PC-3 (cell line): ENCODE data around the gene ATXN7L3. TPM values are rescaled to one million over a fixed set of nuclear protein-coding genes. Genes with fewer than 3 reads are reported as not detected.

Experiments used
- ATAC-seq: fragments of 200-7000 bp; cut with Tn5 transposase; 2 replicates; pipeline ENCODE4 v1.9.1; 2020; ENCODE audit warnings: mild to moderate bottlenecking, moderate library complexity
- BruUV-seq: library from RNA; stranded (reverse); fragments of 400-500 nt; replicated peaks from 2 replicates; lab custom pipeline; 2021; lab: Mats Ljungman, UMichigan
- CTCF ChIA-PET: fragments of 300-600 bp; sonication (Branson Sonifier 250); formaldehyde crosslinking; loops from one replicate; lab custom pipeline; 2022; ENCODE audit warnings: antibody characterized with exemption; lab: Charles Lee
- POLR2A ChIA-PET: fragments of 300-600 bp; sonication (Branson Sonifier 250); formaldehyde crosslinking; loops from one replicate; lab custom pipeline; 2022; ENCODE audit warnings: antibody characterized with exemption; ENCODE audit not compliant: unreplicated experiment; lab: Charles Lee
- DNase-seq: peaks from one replicate; pipeline ENCODE4 v3.0.0-alpha.2; 2015
- H2AFZ ChIP-seq: fragments of 300-600 bp; sonication (generic); 2 replicates; pipeline ENCODE4 v1.6.0; 2016; ENCODE audit warnings: antibody characterized with exemption, low read length
- H3F3A ChIP-seq: fragments of 300-600 bp; sonication (generic); one replicate; pipeline ENCODE4 v1.6.0; 2017; ENCODE audit warnings: antibody characterized with exemption, low read length, control low read depth, mild to moderate bottlenecking; ENCODE audit not compliant: unreplicated experiment
- H3K27ac ChIP-seq: fragments of 300-600 bp; sonication (generic); 2 replicates; pipeline ENCODE4 v1.5.1; 2016; ENCODE audit warnings: mild to moderate bottlenecking, low read length
- H3K27me3 ChIP-seq: fragments of 300-600 bp; sonication (generic); 2 replicates; pipeline ENCODE4 v1.6.1; 2016; ENCODE audit warnings: low read length, mixed read lengths
- H3K36me3 ChIP-seq: fragments of 300-600 bp; sonication (generic); 2 replicates; pipeline ENCODE4 v1.6.1; 2016; ENCODE audit warnings: low read depth, mixed run types, low read length, mixed read lengths
- H3K4me1 ChIP-seq: fragments of 300-600 bp; sonication (generic); 2 replicates; pipeline ENCODE4 v1.5.1; 2016; ENCODE audit warnings: low read length; ENCODE audit not compliant: insufficient read depth
- H3K4me2 ChIP-seq: fragments of 300-600 bp; sonication (generic); 2 replicates; pipeline ENCODE4 v1.6.0; 2016; ENCODE audit warnings: low read length
- H3K4me3 ChIP-seq: fragments of 300-600 bp; sonication (generic); 2 replicates; pipeline ENCODE4 v1.5.1; 2016; ENCODE audit warnings: mild to moderate bottlenecking, low read length, mixed read lengths
- H3K79me2 ChIP-seq: fragments of 300-600 bp; sonication (generic); 2 replicates; pipeline ENCODE4 v1.6.1; 2017; ENCODE audit warnings: low read length, mixed read lengths
- H3K9ac ChIP-seq: fragments of 300-600 bp; sonication (generic); 2 replicates; pipeline ENCODE4 v1.6.0; 2016; ENCODE audit warnings: mild to moderate bottlenecking, low read length
- H3K9me2 ChIP-seq: fragments of 300-600 bp; sonication (generic); replicated peaks from 2 replicates; pipeline ENCODE4 v1.6.1; 2016; ENCODE audit warnings: mixed run types, low read length, mixed read lengths
- H3K9me3 ChIP-seq: fragments of 300-600 bp; sonication (generic); 2 replicates; pipeline ENCODE4 v1.6.1; 2016; ENCODE audit warnings: low read length, mixed read lengths
- H4K20me1 ChIP-seq: fragments of 300-600 bp; sonication (generic); 2 replicates; pipeline ENCODE4 v1.6.1; 2016; ENCODE audit warnings: low read length, mixed read lengths
- EZH2 ChIP-seq: fragments of 300-600 bp; sonication (generic); IDR thresholded peaks from one replicate; pipeline ENCODE4 v1.6.1; 2017; ENCODE audit warnings: antibody characterized with exemption, mild to moderate bottlenecking, low read length; ENCODE audit not compliant: unreplicated experiment
- EZH2phosphoT487 ChIP-seq: fragments of 300-600 bp; sonication (generic); IDR thresholded peaks from 2 replicates; pipeline ENCODE4 v1.6.1; 2018; ENCODE audit warnings: mild to moderate bottlenecking, antibody characterized with exemption, low read length, borderline replicate concordance
- intact Hi-C: fragments of 100-400 bp; cut with micrococcal nuclease; formaldehyde crosslinking; loops from 2 replicates; pipeline ENCODE4 v1.9.0; 2023
- total RNA-seq: library from RNA; depleted of rRNA; stranded (reverse); fragments of >200 nt; gene quantifications from 2 replicates; pipeline ENCODE4 v1.2.3, GENCODE V29; 2014
- TF ChIP-seq, protein P1 (sequence below): fragments of 300-600 bp; sonication (generic); conservative IDR thresholded peaks from 2 replicates; pipeline ENCODE4 v1.5.1; 2017; ENCODE audit warnings: antibody characterized with exemption, low read depth, mild to moderate bottlenecking, low read length

The ATXN7L3 gene
- total RNA-seq, 1 experiment from 2014 or later: 73.9 TPM

DNA sequence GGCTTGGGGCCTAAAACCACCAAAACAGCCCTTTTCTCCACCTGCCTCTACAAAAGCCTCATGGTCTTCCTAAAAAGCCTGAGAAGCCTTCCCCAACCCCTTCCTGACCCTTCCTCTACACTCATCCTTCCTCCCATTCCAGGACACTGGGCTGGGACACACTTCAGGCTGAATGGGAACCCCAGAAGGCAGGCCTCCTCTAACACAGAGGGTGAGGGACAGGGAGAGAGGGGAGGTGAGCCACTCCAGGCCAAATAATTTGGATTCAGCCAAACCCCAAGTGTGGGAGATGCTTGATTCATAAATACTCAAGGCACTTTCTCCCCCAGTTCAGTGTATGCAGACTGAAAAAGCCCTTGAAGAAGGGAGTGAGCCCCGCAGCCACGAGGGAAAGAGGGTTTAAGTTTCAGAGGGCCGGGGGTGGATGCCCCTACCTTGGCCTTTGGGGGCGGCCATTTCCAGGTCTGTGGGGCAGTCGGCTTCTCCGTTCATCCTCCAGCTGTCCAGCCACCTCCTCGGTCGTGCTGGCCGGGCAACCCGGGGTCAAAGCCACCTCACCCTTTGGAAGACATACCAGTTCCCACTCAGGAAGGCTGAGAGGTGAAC is 18.2 kb upstream of the ATXN7L3 start:
- DNase-seq (no peak), ATAC-seq (no peak)
- POLR2A ChIA-PET: interaction anchor here (0.6 to 1.6 kb wide), 6 partner anchors 29 to 1171 kb away, joined by 3 to 15 read pairs (median 8); no protein-coding TSS in a partner anchor
- intact Hi-C loops: loop anchor here (1.0 kb wide), 1 partner anchor 106 kb away; the partner anchor contains the start of gene SLC25A39
- H3K27me3 ChIP-seq: no peaks in the 10 kb centered on the region
- H3K79me2 ChIP-seq: peaks cover 61% of the 10 kb centered on the region
- H3K4me2 ChIP-seq: peak overlapping the region; percentile 93
- H3K4me1 ChIP-seq: peaks cover 25% of the 10 kb centered on the region
- H3K27ac ChIP-seq: peak overlapping the region; percentile 39
- CTCF ChIA-PET: interaction anchor here (0.6 to 1.1 kb wide), 8 partner anchors 8 to 326 kb away, joined by 3 to 6 read pairs (median 5); no protein-coding TSS in a partner anchor
- BruUV-seq: no TSS peak
- no peaks in the 10 kb centered on the region for H3K9me2 ChIP-seq
- H3K4me3 ChIP-seq: peak overlapping the region; percentile 73
- H3K9ac ChIP-seq: peak overlapping the region; percentile 97
- no peaks in the 10 kb centered on the region for H3F3A ChIP-seq
- no peak for TF ChIP-seq EZH2
- TF ChIP-seq, protein P1, sequence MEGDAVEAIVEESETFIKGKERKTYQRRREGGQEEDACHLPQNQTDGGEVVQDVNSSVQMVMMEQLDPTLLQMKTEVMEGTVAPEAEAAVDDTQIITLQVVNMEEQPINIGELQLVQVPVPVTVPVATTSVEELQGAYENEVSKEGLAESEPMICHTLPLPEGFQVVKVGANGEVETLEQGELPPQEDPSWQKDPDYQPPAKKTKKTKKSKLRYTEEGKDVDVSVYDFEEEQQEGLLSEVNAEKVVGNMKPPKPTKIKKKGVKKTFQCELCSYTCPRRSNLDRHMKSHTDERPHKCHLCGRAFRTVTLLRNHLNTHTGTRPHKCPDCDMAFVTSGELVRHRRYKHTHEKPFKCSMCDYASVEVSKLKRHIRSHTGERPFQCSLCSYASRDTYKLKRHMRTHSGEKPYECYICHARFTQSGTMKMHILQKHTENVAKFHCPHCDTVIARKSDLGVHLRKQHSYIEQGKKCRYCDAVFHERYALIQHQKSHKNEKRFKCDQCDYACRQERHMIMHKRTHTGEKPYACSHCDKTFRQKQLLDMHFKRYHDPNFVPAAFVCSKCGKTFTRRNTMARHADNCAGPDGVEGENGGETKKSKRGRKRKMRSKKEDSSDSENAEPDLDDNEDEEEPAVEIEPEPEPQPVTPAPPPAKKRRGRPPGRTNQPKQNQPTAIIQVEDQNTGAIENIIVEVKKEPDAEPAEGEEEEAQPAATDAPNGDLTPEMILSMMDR: no peak
- no peak for TF ChIP-seq EZH2phosphoT487
- peak overlapping the region; percentile 44 for H2AFZ ChIP-seq
- H4K20me1 ChIP-seq: no peaks in the 10 kb centered on the region
- H3K36me3 ChIP-seq: peaks cover 41% of the 10 kb centered on the region
- no peaks in the 10 kb centered on the region for H3K9me3 ChIP-seq

DNA sequence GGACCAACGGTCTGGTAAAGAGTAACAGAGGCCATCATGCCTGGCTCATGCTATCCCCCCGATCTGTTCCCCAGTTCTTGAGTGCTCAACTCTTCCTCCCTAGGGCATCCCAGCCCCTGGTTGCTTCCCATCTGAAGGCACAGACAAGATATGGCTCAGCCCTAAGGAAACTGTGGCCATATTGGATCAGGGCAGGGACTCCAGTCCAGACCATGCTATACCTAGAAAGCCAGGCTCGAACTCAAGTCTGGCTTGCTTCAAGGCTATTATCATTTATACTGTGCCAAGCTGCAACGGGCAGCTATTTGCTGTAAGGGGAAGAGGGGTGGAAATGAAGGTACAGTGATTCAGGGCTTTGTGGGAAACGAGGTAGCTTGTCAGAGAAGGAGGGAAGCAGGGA is 17.0 kb upstream of the ATXN7L3 start:
- Histone ChIP-seq H3K27ac (no peak overlapping the region), H3K4me1 (peaks cover 16% of the 10 kb centered on the region), H3K4me2 (peak overlapping the region; percentile 93), H3K36me3 (peaks cover 41% of the 10 kb centered on the region), H3K9ac (no peak overlapping the region), H3K27me3 (no peaks in the 10 kb centered on the region), H3K9me3 (no peaks in the 10 kb centered on the region), H3K4me3 (peak overlapping the region; percentile 73), H2AFZ (no peak overlapping the region), H3K9me2 (no peaks in the 10 kb centered on the region), H3K79me2 (peaks cover 50% of the 10 kb centered on the region), H4K20me1 (no peaks in the 10 kb centered on the region), H3F3A (no peaks in the 10 kb centered on the region)
- ATAC-seq (no peak), DNase-seq (no peak)
- intact Hi-C loops: no loop called here
- CTCF ChIA-PET: interaction anchor here (0.8 kb wide), 1 partner anchor 110 kb away, joined by 7 read pairs; no protein-coding TSS in a partner anchor
- no TSS peak for BruUV-seq
- TF ChIP-seq, protein P1: no peak
- TF ChIP-seq EZH2phosphoT487: no peak
- TF ChIP-seq EZH2: no peak
- POLR2A ChIA-PET: no interaction called here

DNA sequence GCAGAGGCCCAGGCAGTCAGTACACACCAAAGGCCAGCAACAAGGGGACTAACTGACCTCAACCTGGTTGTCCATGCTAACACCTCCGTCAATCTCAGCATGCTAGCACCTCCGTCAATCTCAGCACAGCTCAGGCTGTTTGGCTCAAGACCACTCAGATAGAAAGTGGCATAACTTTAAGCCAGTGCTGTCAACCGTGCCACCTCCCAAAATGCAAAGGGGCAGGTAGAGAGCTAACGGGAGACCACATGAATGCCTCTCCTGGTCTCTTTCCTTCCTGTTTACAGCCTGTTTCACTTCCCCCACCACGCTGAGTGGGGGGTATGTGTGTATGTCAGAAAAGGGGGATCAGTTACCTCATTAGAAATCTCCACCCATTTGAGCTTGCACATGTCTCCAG is 16.5 kb upstream of the ATXN7L3 start:
- no peak for TF ChIP-seq EZH2phosphoT487
- no peak for TF ChIP-seq EZH2
- TF ChIP-seq, protein P1: no peak
- H3K79me2 ChIP-seq: peaks cover 45% of the 10 kb centered on the region
- intact Hi-C loops: no loop called here
- no peaks in the 10 kb centered on the region for H3K27me3 ChIP-seq
- H2AFZ ChIP-seq: no peak overlapping the region
- ChIA-PET POLR2A (no interaction called here), CTCF (no interaction called here)
- ATAC-seq: no peak
- H3K9ac ChIP-seq: no peak overlapping the region
- no peak overlapping the region; the same call in 1 of the 2 replicates for H3K4me3 ChIP-seq
- no peak overlapping the region for H3K27ac ChIP-seq
- DNase-seq: no peak
- no peaks in the 10 kb centered on the region for H3K9me2 ChIP-seq
- peaks cover 45% of the 10 kb centered on the region for H3K36me3 ChIP-seq
- no peak overlapping the region for H3K4me2 ChIP-seq
- H3K9me3 ChIP-seq: no peaks in the 10 kb centered on the region
- H3F3A ChIP-seq: no peaks in the 10 kb centered on the region
- H3K4me1 ChIP-seq: peaks cover 16% of the 10 kb centered on the region
- TSS peak; percentile 12 for BruUV-seq
- no peaks in the 10 kb centered on the region for H4K20me1 ChIP-seq
